ENCODE measurements around the gene NAT8L.

Gene NAT8L

GRCh38 chr4:2064276-2064991 is 5.3 kb downstream of the NAT8L start:
- no peak for DNase-seq (ENCODE audit: low read depth)

GRCh38 chr4:2065106-2065930 is 6.2 kb downstream of the NAT8L start:
- no peak for DNase-seq (ENCODE audit: low read depth)

DNA sequence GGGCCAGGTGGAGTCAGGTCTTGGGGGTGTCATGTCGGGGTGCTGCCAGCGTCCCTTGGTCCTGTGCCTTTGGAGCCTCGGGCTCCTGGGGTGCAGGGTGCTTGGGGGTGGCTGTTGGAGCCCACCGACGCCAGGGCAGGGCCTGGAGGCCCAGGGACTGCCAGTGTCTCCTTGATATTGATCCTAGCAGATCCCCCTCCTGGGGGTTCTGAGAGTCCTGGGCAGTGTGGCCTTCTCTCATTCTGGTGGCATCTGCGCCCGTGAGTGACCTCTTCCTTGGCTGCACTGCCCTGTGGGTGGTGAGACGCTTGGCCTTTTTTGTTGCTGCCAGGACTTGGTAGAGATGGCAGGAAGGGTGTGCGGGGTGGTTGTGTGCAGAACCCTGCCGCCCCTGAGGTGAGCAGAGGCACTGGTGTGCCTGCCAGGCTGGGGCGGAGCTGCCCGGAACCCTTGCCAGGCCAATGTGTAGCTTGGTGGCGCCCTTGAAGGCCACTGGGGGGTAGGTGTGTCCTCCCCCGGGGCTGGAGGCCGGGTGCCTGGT is 7.0 kb downstream of the NAT8L start:
- DNase-seq (ENCODE audit: low read depth): no peak

- no peak for DNase-seq (ENCODE audit: low read depth)
Measured at GRCh38 chr4:2066571-2067445, 7.7 kb downstream of the NAT8L start.

DNA sequence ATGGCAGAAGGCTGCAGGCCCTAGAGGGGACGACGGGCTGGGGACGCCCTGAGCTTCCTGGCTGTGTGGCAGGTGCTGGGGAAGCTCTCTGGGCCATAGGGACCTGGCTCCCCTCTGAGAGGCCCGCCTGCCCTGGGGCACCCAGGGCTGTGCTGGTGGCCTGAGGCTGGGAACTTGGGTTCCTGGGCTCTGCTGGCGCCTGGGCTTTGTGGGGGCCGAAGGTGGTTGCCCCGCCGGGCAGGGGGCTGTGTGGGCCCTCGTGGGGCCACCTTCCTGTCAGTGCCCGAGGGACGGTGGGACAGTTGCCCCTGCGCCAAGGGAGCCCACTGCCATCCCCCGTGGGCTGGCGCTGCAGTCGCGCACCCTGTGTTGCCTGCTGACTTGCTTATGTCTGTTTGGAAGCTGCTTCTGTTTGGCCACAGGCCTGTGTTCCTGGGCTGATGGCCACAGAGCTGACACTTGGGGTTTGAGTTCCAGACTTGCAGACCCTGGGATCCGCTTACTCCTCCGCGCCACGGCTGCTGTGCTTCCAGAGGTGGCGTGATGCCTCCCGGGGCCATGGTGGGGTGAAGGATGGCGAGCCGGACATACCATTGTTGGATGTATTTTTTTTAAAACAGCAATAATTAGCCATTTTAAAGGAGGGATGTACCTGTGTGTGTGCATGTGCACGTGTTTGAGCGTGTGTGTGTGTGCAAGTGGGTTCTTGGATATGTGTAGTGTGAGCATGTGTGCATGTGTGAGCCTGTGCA is 8.5 kb downstream of the NAT8L start:
- no peak for DNase-seq (ENCODE audit: low read depth)

GRCh38 chr4:2068198-2068470 is 9.0 kb downstream of the NAT8L start:
- no peak for DNase-seq (ENCODE audit: low read depth)

GRCh38 chr4:2068566-2068965 is 9.4 kb downstream of the NAT8L start:
- no peak for DNase-seq (ENCODE audit: low read depth)

DNA sequence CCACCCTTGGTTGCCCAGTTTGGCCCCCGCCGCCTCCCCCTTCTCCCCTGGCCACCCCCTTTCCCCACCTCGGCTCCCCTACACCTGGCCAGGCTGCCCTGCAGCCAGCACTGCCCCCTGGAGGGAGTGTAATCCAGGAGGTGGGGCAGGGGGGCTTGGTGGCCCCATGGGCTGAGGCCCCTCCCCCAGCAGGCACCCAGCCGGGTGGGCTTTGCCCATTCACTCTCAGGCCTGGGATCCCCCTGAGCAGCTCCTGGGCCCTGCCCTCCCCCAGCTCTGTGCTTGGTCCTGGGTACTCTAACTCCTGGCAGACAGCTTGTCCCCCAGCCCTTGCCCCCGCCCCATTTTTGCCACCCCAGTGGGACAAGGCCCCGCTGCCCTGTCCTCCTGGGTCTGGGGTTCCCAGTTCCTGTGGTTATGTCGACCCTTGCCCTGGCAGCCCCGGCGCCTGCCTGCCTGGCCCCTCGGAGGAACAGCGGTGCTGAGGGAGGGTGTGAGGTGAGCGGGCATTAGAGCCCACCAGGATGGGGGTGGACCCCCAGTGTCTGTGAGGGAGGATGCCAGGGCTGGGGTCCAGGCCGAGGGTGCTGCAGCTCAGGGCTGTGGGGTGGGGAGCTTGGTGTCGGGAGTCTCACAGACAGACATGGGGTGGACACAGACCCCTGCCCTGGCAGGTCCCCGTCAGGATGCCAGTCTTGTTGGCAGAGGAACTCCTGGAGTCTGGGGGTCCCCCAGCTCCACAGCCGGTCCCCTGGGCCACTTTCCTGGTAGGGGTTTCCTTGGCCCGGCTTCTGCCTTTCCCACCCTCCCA is 10.2 kb downstream of the NAT8L start:
- DNase-seq (ENCODE audit: low read depth): no peak

- DNase-seq (ENCODE audit: low read depth): no peak
Measured at GRCh38 chr4:2069986-2070385, 10.9 kb downstream of the NAT8L start.

- DNase-seq (ENCODE audit: low read depth): no peak
Measured at GRCh38 chr4:2070421-2071251, 11.5 kb downstream of the NAT8L start.

DNA sequence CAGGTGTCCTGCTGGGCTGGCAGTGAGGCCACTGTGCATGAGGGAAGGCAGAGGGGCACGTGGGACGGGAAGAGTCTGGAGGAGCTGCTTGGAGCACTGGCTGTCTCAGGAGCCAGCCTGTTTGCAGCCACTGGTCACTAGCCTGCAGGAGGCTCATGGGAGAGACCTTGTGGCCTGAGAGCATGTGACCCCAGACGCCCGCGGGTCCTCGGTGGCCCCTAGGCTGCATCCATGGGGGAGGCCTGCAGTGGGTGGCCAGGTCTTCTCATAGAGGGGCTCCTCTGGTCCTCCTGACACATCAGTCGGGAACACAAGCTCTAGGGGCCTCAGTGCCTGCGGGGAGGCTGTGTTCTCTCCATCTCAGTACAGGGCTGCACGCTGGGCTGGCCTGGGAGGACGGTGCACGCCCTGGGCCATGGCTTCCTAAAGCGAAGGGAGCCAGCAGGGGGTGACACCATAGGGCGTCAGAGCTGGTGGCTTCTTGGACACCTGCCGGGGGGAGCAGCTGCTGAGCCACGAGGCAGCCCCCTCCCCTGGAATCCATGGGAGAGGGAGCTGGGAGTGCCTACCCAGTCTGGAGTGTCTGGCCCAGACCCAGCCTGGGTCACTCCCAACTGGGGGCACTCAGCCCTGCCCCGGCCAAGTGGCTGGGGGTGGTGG is 12.3 kb downstream of the NAT8L start:
- DNase-seq (ENCODE audit: low read depth): no peak

DNA sequence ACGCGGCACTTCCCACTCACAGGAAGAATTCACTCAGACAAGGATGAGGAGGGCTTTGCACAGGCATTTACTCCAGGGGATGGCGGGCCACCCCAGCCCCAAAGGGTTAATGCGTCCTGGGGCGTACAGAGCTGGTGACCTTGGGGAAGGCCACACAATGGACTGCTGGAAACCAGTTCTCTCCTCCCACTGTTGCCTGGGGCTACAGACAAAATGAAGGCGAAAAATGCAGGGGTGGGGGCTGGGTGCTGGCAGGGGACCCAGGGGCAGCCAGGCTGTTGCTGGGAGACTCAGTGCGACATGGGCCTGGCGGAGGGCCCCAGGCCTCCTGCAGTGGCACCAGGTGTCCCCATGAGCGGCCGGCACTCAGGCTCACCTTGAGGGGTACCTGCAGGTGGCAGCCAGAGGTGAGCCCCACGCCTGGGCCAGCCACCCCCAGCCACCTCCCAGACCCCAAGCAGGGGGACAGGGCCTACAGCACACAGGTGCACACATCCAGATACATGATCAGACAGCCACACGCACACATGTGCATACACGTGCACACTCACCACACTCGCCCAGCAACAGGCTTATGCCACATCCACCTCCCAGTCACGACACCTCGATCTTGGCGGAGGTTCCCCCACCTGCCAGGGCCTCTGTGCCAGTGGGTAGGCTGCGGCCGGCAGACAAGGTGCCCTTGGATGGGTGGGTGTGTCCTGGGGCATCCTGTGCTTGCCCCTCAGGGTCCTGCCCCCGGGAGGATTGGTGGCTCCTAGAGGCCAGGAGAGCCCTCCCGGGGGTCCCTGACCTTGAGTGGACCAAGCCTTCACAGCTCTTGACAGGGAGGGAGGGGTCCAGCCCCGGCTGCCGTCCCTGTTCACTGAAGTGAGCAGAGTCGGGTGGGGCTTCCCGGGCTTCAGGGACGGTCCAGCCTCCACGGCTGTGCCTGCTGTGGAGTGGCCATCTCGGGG is 13.1 kb downstream of the NAT8L start:
- DNase-seq (ENCODE audit: low read depth): no peak

GRCh38 chr4:2072971-2073807 is 14.1 kb downstream of the NAT8L start:
- no peak for DNase-seq (ENCODE audit: low read depth)

- DNase-seq (ENCODE audit: low read depth): no peak
Measured at GRCh38 chr4:2073808-2074481, 14.8 kb downstream of the NAT8L start.

GRCh38 chr4:2074588-2074987 is 15.5 kb downstream of the NAT8L start:
- DNase-seq (ENCODE audit: low read depth): no peak

GRCh38 chr4:2075171-2075986 is 16.3 kb downstream of the NAT8L start:
- DNase-seq (ENCODE audit: low read depth): no peak
